ENCODE data around the gene MNX1.

DNA sequence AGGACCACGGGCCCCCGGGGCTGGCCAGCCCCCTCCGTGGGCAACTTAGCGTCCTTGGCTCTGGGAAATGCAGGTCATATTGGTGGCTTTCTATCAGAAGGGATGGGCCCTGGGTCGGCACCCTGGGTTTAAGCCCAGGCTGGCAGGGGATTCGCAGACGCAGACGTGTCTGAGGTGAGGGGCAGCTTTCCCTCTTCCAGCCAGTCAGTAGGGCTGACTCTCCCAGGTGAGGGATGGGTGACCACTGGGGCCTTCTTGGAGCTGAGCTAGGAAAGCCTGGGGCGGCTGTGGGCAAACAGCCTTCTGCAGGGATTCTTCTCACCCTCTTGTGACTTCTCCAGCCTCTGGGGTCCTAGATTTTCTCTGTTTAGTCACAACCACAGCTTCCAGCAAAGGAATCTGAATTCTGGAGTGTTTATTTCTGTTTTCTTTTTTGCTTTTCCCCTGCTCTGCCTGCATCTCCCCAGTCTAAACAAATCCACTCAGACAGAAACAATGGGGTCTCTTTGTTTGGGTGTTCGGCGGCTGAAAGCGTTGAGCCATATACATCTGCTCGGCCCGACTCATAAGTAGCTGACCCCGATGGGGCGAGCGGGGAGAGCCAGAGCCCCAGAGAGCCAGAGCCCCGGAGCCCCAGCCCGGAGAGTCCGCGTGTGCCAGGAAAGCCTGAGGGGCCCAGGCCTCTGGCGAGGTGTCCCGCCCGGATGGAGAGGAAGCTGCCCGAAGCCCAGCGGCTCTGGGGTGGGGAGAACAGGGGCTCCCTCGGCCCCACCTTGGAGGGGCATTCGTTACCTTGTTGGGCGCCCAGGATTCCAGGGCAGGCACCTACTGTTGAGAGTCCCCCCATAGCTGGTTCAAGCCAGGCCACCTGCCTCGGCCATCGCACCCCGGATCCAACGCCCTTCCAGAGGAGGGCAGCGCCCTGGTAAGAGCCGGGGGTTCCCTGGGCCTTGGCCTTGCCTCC, 2.0 kb downstream of the MNX1 start:
- TF ChIP-seq, protein P1, sequence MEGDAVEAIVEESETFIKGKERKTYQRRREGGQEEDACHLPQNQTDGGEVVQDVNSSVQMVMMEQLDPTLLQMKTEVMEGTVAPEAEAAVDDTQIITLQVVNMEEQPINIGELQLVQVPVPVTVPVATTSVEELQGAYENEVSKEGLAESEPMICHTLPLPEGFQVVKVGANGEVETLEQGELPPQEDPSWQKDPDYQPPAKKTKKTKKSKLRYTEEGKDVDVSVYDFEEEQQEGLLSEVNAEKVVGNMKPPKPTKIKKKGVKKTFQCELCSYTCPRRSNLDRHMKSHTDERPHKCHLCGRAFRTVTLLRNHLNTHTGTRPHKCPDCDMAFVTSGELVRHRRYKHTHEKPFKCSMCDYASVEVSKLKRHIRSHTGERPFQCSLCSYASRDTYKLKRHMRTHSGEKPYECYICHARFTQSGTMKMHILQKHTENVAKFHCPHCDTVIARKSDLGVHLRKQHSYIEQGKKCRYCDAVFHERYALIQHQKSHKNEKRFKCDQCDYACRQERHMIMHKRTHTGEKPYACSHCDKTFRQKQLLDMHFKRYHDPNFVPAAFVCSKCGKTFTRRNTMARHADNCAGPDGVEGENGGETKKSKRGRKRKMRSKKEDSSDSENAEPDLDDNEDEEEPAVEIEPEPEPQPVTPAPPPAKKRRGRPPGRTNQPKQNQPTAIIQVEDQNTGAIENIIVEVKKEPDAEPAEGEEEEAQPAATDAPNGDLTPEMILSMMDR (IDR thresholded peaks at IDR 0.05): no peak
- TF ChIP-seq EP300 (IDR thresholded peaks at IDR 0.05): no peak
